Measurements from ENCODE around the gene CCL14.

GRCh38 chr17:36030956-36031355 is 44.4 kb upstream of the CCL14 start:
- TF ChIP-seq CTCF (IDR thresholded peaks at IDR 0.05) (no peak), POLR2A (IDR thresholded peaks at IDR 0.05) (no peak)

All from thyroid gland (tissue), 4 donors.